CD4-positive, alpha-beta T cell treated with Interleukin-15 for 4 hours (primary cell): Measurements from ENCODE around the gene STIP1.
"Not testable (repeated sequence)": the region's sequence is repeated elsewhere in the genome, so short reads cannot be mapped to it uniquely, and the experiment has no call there.

Experiments used
- DNase-seq: peaks from one replicate; pipeline ENCODE4 v3.0.0-alpha.2; 2020; ENCODE audit warnings: low spot score

STIP1 gene

DNA sequence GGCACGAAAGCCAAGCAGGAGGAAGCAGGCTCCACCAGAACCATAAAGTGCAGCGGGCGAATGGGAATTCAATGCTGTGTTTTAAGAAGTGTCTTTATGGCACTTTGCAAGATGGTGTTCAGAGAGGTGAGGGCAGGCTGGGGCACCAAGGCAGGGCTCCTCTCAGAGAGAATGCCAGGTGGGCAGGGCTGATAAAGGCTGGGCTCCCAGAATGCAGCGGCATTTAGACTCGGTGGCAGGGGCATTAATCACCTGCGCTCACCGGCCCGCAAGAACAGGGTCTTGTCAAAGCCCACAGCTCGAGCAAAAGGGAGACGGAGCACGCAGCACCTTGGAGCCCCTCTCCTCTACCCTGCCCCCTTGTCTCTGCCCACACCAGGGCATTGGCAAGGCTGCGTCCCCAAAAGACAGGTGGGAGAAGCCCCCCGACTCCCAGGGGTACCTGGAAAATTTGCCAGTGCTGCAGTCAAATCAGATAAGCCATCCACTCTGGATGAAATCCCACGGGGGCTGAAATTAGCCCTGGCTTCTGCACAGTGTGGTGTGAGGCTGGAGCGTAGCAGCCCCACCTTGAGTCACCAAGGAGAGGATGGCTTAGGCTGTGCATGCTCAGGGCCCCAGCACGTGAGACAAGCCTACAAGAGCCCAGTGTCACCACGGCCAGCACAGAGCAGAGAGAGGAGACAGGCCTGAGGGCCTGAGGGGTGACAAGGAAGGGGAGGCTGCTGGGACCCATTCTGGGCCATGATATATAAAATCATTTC lies 28.2 kb upstream of the STIP1 start:
- DNase-seq, result no peak

DNA sequence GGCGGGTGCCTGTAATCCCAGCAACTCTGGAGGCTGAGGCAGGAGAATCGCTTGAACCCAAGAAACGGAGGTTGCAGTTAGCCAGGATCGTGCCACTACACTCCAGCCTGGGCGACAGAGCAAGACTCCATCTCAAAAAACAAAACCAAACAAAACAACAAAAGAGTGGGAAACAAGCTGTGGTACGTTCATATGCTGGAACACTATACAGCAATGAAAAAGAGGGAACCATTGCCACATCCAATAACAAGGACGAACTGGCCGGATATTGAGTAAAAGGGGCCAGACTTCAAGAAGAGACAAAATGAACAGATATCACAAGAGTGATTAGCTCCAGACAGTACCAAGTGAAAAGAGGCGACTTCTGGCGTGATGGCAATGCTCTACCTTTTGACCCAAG lies 24.9 kb upstream of the STIP1 start:
- no peak for DNase-seq

DNA sequence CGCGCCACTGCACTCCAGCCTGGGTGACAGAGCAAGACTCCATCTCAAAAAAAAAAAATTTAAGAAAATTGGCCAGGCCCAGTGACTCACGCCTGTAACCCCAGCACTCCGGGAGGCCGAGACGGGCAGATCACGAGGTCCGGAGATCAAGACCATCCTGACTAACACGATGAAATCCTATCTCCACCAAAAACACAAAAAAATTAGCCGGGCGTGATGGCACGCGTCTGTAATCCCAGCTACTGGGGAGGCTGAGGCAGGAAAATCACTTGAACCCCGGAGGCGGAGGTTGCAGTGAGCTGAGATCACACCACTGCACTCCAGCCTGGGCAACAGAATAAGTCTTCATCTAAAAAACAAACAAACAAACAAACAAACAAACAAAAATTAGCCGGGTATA lies 23.2 kb upstream of the STIP1 start:
- not testable (repeated sequence) for DNase-seq

DNA sequence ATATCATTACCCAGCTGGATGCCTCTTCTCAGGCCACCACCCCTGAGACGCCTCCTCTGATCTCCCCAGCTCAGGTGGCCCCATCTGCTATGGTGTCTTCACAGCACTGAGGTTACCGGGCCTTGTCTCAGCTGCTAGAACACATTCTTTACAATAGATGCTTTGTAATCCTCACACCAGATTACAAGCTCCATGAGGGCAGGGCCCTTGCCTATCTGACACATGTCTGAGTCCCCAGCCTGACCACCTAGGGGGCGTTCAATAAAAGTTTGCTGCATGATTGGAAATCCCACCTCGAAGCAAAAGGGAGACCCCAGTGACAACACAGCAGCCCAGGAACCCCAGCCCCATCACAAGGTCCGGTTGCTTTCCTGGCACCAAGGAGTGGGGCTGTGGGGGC lies 22.0 kb upstream of the STIP1 start:
- DNase-seq, result no peak

DNA sequence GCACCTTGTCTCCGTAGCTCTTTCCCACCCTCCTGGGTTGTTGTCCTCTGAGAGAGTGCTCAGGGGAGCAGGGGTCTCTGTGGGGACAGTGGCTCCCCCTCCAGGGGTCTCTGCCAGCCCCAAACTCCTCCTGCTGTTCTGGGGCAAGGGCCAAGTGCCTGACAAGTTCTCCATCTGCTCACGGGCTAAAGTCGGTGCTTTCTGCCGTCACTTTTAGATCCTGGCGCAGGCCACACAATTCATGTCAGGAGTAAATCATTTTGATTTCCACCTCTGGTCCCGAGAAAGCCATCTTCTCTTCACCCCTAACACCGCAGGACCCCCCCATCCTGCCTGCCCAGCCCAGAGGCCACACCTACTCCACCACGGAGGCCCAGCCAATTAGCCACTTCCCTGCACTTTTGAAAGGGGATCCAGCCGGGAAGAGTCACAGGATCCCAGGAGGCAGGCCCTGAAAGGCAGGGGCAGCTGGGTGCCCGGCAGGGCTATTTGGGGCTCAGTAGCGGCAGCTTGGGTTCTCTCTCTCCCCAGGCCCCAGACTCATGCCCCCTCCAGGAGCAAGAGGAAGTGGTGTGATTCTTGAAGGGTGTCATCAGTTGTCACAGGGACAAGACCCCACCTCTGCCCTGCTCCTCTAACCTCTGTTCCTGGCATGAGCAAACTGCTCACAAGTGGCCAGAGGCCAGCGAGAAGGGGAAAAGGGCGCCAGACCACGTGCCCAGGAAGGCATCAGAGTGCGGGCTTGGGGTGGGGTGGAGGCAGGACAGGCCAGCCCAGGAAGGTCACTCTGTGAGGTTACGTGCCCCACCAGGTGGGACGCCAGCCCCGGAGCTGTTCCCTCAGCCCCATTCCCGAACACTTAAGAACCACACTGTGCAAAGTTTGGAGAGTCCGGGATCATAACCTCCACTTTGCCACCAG lies 21.3 kb upstream of the STIP1 start:
- no peak for DNase-seq

DNA sequence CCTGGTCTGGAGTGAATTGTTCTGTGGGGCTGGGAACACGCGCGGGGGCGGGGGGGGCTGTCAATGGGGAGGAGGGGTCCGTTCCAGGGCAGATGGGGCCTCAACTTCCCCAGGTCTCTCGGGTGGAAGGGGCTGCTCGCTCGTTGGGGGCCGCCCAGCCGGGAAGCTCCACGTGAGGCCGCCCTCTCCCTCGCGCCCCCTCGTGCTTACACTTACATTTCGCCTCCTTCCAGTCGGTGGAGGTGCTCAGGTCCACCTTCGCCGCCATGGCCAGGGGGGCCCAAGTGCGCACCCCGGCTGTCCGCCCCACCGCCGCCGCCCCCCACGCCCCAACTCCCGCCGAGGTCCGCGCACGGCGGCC lies 20.5 kb upstream of the STIP1 start:
- DNase-seq, result no peak

DNA sequence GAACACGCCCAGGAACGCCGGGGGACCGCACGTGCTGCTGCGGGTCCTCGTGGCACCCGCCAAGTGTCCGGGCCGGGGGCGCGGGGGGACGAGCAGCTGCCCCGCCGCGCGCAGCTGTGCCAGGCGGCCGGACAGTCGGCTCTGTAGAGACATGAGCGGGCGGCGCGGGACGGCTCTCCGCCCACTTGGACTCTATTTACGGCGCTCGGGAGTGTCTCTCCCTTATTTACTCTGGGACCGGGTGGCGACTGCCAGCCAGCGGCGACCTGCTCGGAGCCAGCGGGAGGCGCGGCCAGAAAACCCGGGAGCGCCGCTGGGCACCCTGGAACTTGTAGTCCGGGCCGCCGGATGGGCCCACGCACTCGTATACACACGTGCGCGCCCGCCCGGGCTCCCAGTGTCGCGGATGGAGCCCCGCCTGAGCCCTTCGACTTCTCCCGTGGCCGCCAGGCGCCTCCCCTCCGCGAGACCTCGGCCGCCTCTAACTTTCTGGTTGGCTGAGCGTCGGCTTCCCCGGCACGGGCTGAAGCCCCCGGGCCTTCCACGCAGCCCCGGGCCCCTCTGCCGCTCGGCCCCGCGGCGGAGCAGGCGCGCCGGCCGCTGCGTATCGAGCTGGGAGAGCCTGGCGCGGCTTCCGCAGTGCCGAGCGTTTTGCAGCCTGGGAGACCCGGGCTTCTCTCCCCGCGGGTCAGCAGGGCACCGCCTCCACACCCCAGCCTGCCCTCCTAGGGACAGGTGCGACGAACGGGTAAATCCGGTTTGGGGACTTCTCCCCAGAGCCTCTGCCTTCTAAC lies 19.9 kb upstream of the STIP1 start, which contains the start of gene MACROD1:
Gene MACROD1 (minus strand): TSS at position 272 of the 794 bp plus-strand sequence. CDS start 119 bp downstream, at position 153.
- DNase-seq, result peak; percentile 77

DNA sequence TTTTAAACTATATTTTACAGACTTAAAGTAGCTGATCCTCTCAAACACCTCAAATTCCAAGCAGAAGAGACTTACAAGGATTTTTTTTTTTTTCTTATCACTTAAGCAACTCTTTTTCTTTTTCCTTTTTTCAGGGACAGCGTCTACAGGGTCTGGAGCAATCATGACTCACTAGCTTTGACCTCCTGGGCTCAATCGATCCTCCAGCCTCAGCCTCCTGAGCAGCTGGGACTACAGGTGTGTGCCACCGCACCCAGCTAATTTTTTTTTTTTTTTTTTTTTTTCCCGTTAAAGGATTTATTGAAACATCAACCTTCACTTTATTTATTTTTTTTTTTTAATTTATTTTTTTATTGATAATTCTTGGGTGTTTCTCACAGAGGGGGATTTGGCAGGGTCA lies 15.6 kb upstream of the STIP1 start:
- DNase-seq, result no peak

DNA sequence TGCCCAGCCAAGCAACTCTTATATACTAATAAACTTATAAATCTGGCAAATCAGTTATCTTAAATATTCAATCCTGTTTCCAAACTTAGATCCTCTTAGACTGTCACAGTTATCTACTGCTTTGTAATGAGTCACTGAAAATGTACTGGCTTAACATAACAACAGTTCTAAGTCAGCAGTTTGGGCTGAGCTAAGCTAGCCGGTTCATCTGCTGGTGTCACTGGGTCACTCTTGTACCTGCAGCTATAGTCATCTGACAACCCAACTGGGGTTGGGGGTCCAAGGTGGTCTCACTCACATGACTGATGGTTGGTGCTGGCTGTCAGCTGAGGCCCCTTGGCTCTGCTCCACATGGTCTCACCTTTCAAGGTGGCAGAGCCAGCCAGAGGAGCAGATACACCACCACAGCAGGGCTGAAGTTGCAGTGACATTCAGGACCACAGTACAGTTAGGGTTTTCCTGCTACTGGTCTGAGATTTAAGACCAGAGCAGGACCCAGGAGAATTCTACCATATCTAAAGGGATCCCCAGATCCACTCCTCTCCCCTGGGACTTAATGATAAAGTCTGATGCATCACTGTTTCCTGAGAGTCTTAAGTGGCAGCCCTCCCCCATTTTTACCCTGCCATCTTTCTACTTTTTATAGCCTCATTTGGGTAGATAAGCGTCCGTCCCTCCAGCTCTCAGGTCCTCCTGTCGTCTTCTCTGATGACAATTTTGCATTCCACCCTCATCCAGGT lies 12.2 kb upstream of the STIP1 start:
- DNase-seq, result no peak

DNA sequence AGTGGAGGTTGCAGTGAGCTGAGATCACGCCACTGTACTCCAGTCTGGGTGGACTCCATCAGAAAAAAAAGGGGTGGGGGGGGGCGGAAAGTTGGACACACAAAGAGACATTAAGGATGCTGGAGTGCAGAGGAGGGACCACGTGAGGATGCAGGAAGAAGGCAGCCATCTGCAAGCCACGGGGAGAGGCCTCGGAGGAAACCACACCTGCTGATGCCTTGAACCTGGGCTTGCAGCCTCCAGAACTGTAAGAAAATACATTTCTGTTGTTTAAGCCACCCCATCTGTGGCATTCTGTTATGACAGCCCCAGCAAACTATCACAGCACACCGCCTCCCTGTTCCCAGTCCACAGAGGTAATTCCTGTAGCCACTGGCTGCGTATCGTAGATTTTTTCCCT lies 9.2 kb upstream of the STIP1 start:
- DNase-seq, result no peak

DNA sequence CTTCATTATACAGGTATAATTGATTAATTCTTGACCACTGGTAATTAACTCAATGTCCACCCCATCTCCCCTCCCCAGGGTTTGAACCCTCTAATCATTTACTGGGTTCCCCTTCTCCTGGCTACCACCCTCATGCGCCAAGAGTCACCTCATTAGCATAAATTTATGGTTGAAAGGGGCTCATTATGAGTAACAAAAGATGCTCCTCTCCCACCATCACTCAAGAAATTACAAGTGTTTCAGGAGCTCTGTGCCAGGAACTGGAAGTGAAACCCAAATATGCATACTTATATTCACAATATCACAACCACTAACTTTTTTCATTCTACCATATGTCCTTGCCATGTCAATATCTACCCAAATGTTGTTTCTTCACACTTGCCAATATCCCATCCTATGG lies 7.8 kb upstream of the STIP1 start:
- no peak for DNase-seq

DNA sequence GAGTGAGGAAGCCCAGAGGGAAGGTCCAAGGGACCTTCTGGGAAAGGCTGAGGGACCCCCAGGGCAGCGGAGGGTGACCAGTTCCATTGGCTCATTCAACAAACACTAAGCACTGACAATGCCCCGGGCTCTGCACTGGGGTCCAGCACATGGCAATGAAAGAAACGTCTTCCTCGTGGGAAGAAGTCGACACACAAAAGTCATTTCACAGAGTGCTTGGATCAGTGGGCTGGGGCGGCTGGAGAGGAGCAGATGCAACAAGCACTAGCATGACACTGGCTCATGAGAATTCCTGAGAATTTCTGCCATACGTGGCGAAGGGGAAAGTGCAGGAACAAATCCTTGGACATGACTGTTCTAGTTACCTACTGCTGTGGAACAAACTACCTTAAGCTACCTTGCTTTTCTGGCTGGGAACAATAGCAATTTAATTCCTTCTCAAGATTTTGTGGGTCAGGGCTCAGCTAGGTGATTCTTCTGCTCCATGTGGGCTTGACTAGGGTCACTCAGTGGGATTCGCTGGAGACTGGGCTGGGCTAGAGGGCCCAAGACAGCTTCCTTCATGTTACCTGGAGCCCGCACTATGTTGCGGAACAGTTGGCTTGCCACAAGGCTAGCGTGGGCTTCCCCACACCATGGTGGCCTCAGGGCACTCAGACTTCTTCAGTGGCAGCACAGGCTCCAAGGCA lies 6.9 kb upstream of the STIP1 start:
- DNase-seq, result no peak

DNA sequence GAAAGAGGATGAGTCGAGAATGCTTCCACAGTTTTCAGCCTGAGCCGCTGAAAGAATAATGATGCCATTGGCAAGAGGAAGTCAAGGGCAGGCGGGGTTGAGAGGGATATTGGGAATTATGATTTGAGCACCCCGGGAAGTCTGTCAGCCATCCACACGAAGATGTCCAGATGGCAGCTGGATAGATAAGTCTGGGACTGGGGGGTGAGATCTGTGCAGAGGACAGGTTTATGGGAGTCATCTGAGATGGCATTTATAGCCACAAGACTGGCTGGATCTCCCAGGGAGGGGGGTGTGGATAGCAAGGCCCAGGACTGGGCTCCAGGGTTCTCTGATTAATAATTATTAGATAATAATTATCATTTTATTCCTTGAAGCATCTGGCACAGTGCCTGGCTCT lies 5.1 kb upstream of the STIP1 start:
- no peak for DNase-seq

DNA sequence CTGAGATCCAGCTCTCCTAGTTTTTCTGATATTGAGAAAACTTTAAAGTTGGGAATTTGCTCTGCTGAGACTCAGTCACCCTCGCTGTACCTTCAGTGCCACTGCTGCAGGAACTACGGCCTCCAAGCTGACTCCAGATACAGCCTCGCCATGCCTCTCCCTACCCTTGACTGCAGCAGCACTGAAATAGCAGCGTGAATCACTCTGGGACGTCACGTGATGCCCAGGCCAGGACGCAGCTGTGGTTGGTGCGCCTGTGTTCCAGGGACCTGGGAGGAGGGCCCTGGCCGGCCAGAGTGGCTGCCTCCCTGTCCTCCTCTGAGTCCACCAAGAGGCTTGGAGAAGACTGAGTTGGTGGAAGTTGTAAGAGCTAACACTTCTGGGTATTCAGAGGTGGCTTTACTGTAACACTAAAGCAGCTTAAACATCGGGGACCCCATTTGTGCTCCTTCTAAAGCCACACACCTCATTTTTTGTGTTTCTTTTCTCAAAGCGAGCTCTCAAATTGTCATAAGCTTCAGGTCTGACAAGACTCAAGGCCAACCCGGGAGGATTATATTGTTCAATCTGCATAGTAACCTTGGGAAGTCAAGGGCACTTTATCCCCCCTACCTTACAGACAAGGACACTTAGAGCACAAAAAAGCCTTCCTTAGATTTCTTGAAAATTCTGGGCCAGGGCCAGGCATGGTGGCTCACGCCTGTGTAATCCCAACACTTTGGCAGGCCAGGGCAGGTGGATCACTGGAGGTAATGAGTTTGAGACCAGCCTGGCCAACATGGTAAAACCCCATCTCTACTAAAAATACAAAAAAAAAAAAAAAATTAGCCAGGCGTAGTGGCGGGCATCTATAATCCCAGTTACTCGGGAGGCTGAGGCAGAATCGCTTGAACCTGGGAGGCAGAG lies 4.2 kb upstream of the STIP1 start:
- peak; percentile 38 for DNase-seq

DNA sequence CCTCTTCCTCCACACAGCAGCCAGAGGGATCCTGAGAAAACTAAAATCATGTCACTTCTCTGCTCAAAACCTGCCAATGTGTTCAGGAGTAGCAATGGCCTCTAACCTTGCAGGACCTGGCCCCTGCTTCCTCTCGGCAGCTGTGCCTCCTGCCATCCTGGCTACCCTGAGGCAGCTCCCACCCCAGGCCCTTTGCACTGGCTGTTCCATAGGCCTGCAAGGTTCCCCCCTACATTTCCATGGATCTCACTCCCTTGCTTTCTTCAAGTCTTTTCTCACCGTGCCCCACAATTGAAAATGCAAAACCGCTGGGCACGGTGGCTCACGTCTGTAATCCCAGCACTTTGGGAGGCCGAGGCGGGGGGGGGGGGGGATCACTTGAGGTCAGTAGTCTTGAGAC lies 2.1 kb upstream of the STIP1 start:
- DNase-seq, result no peak

DNA sequence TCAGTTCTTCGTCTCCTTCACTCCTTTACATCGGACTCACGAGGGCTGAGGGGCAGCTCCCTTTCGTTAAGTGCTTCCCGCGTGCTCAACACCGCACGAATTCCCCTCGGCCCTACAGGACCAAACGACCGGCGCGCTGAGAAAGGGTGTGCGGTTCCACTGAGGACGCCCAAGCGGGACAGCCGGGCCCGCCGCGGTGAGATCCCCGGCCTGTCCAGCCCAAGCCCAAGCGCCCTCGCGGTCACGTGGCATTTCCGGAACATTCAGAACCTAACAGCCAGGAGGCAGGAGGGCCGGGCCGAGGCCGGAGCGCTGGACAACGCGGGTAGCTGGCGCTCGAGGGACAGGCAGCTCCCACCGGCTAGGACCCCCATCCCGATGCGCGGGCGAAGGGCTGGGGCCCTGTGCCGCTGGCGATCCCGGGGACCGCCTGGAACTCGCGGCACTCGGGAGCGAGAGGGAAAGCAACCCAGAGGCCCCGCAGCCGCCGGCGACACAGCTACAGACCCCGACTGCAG lies 737 bp upstream of the STIP1 start:
- no peak for DNase-seq

DNA sequence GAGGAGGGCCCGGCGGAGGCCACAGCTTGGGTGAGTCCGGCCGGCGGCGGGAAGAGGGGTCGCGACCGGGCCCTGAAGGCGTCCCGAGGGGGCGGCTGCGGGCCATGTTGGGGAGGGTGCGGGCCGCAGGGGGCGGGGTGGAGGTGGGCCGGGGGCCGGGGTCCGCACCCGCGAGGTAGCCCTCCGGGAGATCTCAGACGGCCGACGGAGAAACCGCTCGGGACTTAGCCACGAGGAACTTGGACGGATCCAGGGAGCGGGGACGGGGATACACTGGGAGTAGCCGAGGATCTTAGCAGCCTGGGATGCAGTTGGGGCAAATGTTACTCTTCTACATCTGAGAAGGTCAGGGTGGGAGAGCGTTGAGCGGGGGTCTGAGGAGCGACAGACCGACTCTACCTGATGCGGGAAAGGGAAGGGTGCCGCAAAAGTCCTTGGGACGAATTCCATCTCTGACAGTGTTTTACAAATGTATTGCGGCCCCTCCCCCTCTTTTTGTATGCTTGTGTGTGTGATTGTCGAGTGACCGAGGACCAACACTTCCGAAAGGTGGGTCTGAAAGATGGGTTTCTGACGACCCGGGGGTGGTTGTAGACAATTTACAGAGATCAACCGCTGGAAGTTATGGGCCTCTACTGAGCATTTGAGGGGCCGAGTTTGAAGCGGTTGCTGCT lies 658 bp downstream of the STIP1 start:
- peak; percentile 55 for DNase-seq

DNA sequence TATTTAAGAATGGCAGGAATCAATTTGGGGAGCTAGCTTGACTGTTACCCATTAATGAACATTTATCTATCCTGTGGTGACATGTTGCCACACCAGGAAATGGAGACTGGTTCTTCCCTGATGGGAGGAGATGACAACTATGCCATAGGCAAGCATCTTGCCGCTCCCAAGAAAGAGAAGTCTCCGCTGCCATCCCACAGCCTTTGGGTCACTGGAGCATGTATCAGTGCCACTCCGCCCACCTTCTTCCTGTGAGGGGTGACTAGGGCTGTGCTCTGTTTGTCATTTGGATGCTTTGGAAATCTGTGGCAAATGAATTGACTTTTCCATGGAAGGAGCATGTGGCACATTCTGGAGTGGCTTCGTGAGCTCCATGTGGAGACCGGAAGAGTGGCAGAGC lies 6.5 kb downstream of the STIP1 start:
- no peak for DNase-seq

DNA sequence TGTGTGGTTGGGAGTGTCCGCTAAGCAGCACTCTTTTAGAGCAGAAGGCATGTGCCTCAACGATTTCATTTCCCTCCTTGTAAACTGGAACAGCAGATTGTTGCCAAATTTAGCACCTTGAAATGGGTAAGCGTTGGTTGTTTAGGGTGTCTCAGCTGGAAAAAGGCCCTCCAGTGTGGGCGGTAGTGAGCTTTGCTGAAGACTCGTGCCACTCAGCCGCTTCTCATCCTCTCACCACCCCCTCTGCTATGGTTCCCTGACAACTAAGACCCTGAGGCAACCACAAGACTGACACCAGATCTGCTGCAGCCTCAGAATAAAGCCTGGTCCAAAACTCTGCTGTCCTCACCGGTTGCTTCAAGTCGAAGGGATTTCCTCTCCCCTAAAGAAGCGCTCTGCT lies 10.7 kb downstream of the STIP1 start:
- DNase-seq, result no peak
